DOHH2 (cell line): Measurements from ENCODE around the gene CLASP1.

ENCODE experiments used
- EZH2phosphoT487 ChIP-seq: fragments of 200-600 bp; sonication (generic); IDR thresholded peaks from 2 replicates; pipeline ENCODE4 v1.6.1; 2017; ENCODE audit warnings: borderline replicate concordance, mild to moderate bottlenecking, antibody characterized with exemption, low read length, moderate library complexity, mixed read lengths
- TF ChIP-seq, protein P1 (sequence below): fragments of 200-600 bp; sonication (generic); IDR thresholded peaks from one replicate; pipeline ENCODE4 v1.5.1; 2014; ENCODE audit warnings: antibody characterized with exemption, mild to moderate bottlenecking, low read depth, low read length; ENCODE audit not compliant: poor library complexity, severe bottlenecking

DNA sequence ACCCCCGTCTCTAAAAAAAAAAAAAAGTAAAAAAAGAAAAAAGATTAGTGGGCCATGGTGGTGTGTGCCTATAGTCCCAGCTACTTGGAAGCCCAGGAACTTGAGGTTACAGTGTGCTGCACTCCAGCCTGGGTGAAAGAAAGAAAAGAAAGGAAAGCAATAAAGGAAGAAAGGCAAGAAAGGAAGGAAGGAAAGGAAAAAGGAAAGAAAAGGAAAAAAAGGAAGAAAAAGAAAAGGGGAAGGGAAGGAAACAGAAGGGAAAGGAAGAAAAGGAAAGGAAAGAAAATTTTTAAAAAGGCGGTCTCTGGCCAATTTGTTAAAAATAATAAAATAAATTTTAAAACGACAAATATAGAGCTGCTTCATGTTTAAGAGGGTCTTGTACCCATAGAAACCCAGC, 192.9 kb downstream of the CLASP1 start:
- TF ChIP-seq, protein P1, sequence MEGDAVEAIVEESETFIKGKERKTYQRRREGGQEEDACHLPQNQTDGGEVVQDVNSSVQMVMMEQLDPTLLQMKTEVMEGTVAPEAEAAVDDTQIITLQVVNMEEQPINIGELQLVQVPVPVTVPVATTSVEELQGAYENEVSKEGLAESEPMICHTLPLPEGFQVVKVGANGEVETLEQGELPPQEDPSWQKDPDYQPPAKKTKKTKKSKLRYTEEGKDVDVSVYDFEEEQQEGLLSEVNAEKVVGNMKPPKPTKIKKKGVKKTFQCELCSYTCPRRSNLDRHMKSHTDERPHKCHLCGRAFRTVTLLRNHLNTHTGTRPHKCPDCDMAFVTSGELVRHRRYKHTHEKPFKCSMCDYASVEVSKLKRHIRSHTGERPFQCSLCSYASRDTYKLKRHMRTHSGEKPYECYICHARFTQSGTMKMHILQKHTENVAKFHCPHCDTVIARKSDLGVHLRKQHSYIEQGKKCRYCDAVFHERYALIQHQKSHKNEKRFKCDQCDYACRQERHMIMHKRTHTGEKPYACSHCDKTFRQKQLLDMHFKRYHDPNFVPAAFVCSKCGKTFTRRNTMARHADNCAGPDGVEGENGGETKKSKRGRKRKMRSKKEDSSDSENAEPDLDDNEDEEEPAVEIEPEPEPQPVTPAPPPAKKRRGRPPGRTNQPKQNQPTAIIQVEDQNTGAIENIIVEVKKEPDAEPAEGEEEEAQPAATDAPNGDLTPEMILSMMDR = no peak
- no peak for TF ChIP-seq EZH2phosphoT487
